CD14-positive monocyte (primary cell): ENCODE data around the gene NENF. TPM values are rescaled to one million over a fixed set of nuclear protein-coding genes. Genes with fewer than 3 reads are reported as not detected.

Experiments used
- DNase-seq, 3 donors: peaks; one replicate each; pipeline ENCODE4 v3.0.0-alpha.2; 2011 to 2022
- H2AFZ ChIP-seq: 2 replicates; pipeline ENCODE4 v1.6.0; 2012; ENCODE audit warnings: mild to moderate bottlenecking, low read depth, low read length, inconsistent platforms; ENCODE audit not compliant: insufficient read depth, poor library complexity, severe bottlenecking
- H3K27ac ChIP-seq, 2 donors: 1 replicate in 1 of 2; 2 replicates in 1 of 2; pipeline ENCODE4 v1.5.1; 2012 to 2013; ENCODE audit warnings: low read length in 2 of 2, control low read depth in 1 of 2, inconsistent platforms in 1 of 2, low read depth in 1 of 2, mild to moderate bottlenecking in 1 of 2
- H3K27me3 ChIP-seq, 2 donors: one replicate each; pipeline versions ENCODE4 v1.6.0 to v1.6.1; 2011 to 2013; ENCODE audit warnings: low read length in 2 of 2; ENCODE audit not compliant: control insufficient read depth in 2 of 2, insufficient read depth in 2 of 2
- H3K36me3 ChIP-seq, 2 donors: replicated peaks in 1 of 2; 1 replicate in 1 of 2; 2 replicates in 1 of 2; pipeline versions ENCODE4 v1.5.1 to v1.6.1; 2012 to 2013; ENCODE audit warnings: low read length in 2 of 2, control low read depth in 1 of 2, inconsistent platforms in 1 of 2, mild to moderate bottlenecking in 1 of 2; ENCODE audit not compliant: insufficient read depth in 2 of 2, control insufficient read depth in 1 of 2
- H3K4me1 ChIP-seq, 2 donors: 1 replicate in 1 of 2; 2 replicates in 1 of 2; pipeline versions ENCODE4 v1.5.1 to v1.6.1; 2012 to 2013; ENCODE audit warnings: low read length in 2 of 2, control low read depth in 1 of 2, inconsistent platforms in 1 of 2, mild to moderate bottlenecking in 1 of 2, moderate library complexity in 1 of 2; ENCODE audit not compliant: insufficient read depth in 2 of 2, control insufficient read depth in 1 of 2
- H3K4me2 ChIP-seq: replicated peaks from 2 replicates; pipeline ENCODE3; 2012; ENCODE audit warnings: low read length, moderate library complexity, mild to moderate bottlenecking; ENCODE audit not compliant: poor library complexity, severe bottlenecking; ENCODE audit errors: extremely low read depth
- H3K4me3 ChIP-seq, 3 experiments: fragments of 200-600 bp in 1 of 3; sonication (generic) in 1 of 3; replicated peaks in 1 of 3; 1 replicate in 2 of 3; 2 replicates in 1 of 3; pipeline ENCODE4 v1.5.1; 2011 to 2013; ENCODE audit warnings: low read length in 3 of 3, mild to moderate bottlenecking in 3 of 3, control low read depth in 2 of 3, low read depth in 2 of 3, inconsistent platforms in 1 of 3, moderate library complexity in 1 of 3
- H3K79me2 ChIP-seq: 2 replicates; pipeline ENCODE4 v1.6.0; 2012; ENCODE audit warnings: mild to moderate bottlenecking, control low read depth, inconsistent platforms, low read length, moderate library complexity; ENCODE audit not compliant: insufficient read depth
- H3K9ac ChIP-seq: 2 replicates; pipeline ENCODE4 v1.6.0; 2017; ENCODE audit warnings: low read length, mild to moderate bottlenecking; ENCODE audit not compliant: insufficient read depth, poor library complexity, severe bottlenecking
- H3K9me3 ChIP-seq, 2 donors: replicated peaks in 1 of 2; 1 replicate in 1 of 2; 2 replicates in 1 of 2; pipeline versions ENCODE4 v1.5.1 to v1.6.1; 2012 to 2013; ENCODE audit warnings: low read length in 2 of 2, control low read depth in 1 of 2; ENCODE audit not compliant: control insufficient read depth in 1 of 2, insufficient read depth in 1 of 2
- H4K20me1 ChIP-seq: 2 replicates; pipeline ENCODE4 v1.6.0; 2012; ENCODE audit warnings: mild to moderate bottlenecking, low read length, control low read depth, moderate library complexity; ENCODE audit not compliant: insufficient read depth
- H3K27ac Mint-ChIP-seq, 7 donors: one replicate each; pipeline ENCODE4 v1.8.0; 2020; ENCODE audit warnings: mild to moderate bottlenecking in 7 of 7, mixed read lengths in 7 of 7, moderate library complexity in 6 of 7, inconsistent platforms in 2 of 7
- H3K27me3 Mint-ChIP-seq, 3 donors: one replicate each; pipeline ENCODE4 v1.8.0; 2021 to 2022; ENCODE audit warnings: low read depth in 3 of 3, mild to moderate bottlenecking in 3 of 3, mixed read lengths in 3 of 3, moderate library complexity in 3 of 3, inconsistent platforms in 1 of 3
- H3K36me3 Mint-ChIP-seq, 2 donors: one replicate each; pipeline ENCODE4 v1.8.0; 2020; ENCODE audit warnings: mixed read lengths in 2 of 2, inconsistent platforms in 1 of 2, mild to moderate bottlenecking in 1 of 2
- H3K4me1 Mint-ChIP-seq: one replicate; pipeline ENCODE4 v1.8.0; 2020; ENCODE audit warnings: mild to moderate bottlenecking, mixed read lengths
- H3K4me3 Mint-ChIP-seq, 2 donors: one replicate each; pipeline ENCODE4 v1.8.0; 2020; ENCODE audit warnings: mild to moderate bottlenecking in 2 of 2, mixed read lengths in 2 of 2, moderate library complexity in 1 of 2
- H3K9me3 Mint-ChIP-seq, 7 donors: one replicate each; pipeline ENCODE4 v1.8.0; 2020 to 2022; ENCODE audit warnings: mixed read lengths in 7 of 7, mild to moderate bottlenecking in 6 of 7, moderate library complexity in 6 of 7, inconsistent platforms in 2 of 7
- WGBS: methylation state at CpG from one replicate; pipeline ENCODE4 v1.1.5; 2013; ENCODE audit warnings: missing lambda C conversion rate; ENCODE audit not compliant: insufficient coverage; 5-methylcytosine and 5-hydroxymethylcytosine counted together
- intact Hi-C, 2 donors: fragments of 100-400 bp; cut with micrococcal nuclease; formaldehyde crosslinking; loops; one replicate each; pipeline versions ENCODE4 v1.15.0 to v1.15.1; 2023
- polyA plus RNA-seq, 3 donors: library from polyadenylated mRNA; depleted of rRNA in 1 of 3; unstranded in 2 of 3; stranded (reverse) in 1 of 3; fragments of 300-500 nt in 2 of 3; fragments of >200 nt in 1 of 3; fragmentation: Illumina TruSeq in 2 of 3; gene quantifications; 1 replicate in 2 of 3; 2 replicates in 1 of 3; pipeline ENCODE4 v1.2.3, GENCODE V29; 2012 to 2021
- TF ChIP-seq, protein P1 (sequence below): fragments of 200-600 bp; IDR thresholded peaks from one replicate; pipeline ENCODE4 v1.8.0; 2022; ENCODE audit warnings: antibody characterized with exemption, mild to moderate bottlenecking

The NENF gene
- polyA plus RNA-seq, 3 donors, result 9.7 to 56.4 (median 42.3) TPM

DNA sequence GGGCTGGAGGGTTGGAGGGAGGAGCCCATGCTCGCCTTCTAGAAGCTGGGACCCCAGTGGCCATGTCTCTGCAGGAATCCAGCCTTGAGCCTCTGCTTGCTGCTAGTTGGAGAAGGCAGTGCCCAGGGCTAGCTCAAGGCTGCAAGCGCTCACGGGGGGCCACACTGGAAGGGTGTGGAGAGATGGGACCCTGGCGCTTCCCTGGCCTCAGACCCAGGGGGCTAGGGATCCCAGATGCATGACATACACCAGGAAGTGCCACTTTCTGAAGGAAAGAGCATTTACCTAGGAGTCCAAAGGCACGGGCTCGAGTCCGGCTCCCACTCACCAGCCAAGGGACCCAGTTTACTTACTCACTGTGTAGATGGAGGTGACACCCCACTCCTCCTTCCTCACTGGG lies 32.6 kb downstream of the NENF start:
- Histone ChIP-seq H3K79me2 (no peaks in the 10 kb centered on the region), H3K4me3 (no peak overlapping the region), H2AFZ (no peak overlapping the region), H3K27ac (no peak overlapping the region), H4K20me1 (no peaks in the 10 kb centered on the region), H3K9me3 (no peaks in the 10 kb centered on the region), H3K4me2 (no peak overlapping the region), H3K36me3 (no peaks in the 10 kb centered on the region), H3K27me3 (no peaks in the 10 kb centered on the region), H3K4me1 (no peaks in the 10 kb centered on the region), H3K9ac (no peak overlapping the region)
- TF ChIP-seq, protein P1, sequence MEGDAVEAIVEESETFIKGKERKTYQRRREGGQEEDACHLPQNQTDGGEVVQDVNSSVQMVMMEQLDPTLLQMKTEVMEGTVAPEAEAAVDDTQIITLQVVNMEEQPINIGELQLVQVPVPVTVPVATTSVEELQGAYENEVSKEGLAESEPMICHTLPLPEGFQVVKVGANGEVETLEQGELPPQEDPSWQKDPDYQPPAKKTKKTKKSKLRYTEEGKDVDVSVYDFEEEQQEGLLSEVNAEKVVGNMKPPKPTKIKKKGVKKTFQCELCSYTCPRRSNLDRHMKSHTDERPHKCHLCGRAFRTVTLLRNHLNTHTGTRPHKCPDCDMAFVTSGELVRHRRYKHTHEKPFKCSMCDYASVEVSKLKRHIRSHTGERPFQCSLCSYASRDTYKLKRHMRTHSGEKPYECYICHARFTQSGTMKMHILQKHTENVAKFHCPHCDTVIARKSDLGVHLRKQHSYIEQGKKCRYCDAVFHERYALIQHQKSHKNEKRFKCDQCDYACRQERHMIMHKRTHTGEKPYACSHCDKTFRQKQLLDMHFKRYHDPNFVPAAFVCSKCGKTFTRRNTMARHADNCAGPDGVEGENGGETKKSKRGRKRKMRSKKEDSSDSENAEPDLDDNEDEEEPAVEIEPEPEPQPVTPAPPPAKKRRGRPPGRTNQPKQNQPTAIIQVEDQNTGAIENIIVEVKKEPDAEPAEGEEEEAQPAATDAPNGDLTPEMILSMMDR, result no peak
- DNase-seq, result no peak
- no peak overlapping the region for H3K27ac Mint-ChIP-seq
- intact Hi-C loops, result no loop called here
- 96% methylated on average over 3 of the region's 7 CpGs for WGBS
- peaks cover 3 to 7% (median 4%) of the 10 kb centered on the region in 3 donors for H3K27me3 Mint-ChIP-seq
- H3K4me3 Mint-ChIP-seq, result no peak overlapping the region
- no peaks in the 10 kb centered on the region for H3K4me1 Mint-ChIP-seq
- H3K9me3 Mint-ChIP-seq, result no peaks in the 10 kb centered on the region
- H3K36me3 Mint-ChIP-seq, result no peaks in the 10 kb centered on the region

DNA sequence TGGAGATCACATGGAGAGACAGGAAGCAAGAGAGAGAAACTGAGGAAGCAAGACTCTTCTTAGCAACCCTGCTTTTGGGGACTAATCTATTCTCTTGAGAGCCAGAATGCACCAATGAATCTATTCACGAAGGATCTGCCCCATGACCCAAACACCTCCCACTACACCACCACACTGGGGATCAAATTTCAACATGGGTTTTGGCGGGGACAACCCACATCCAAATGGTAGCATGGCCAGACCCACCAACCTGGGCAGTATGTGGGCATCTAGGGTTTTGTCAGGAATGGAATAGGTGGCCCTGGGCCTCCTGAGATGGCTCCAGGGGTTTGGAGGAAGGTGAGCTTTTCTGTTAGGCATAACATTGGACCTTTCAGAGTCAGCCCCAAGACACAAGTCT lies 33.7 kb downstream of the NENF start:
- Histone ChIP-seq H3K9ac (no peak overlapping the region), H3K4me1 (no peaks in the 10 kb centered on the region), H3K27ac (no peak overlapping the region), H3K79me2 (no peaks in the 10 kb centered on the region), H2AFZ (no peak overlapping the region), H3K27me3 (no peaks in the 10 kb centered on the region), H3K9me3 (no peaks in the 10 kb centered on the region), H3K36me3 (no peaks in the 10 kb centered on the region), H3K4me3 (no peak overlapping the region), H3K4me2 (no peak overlapping the region), H4K20me1 (no peaks in the 10 kb centered on the region)
- Mint-ChIP-seq H3K4me1 (no peaks in the 10 kb centered on the region), H3K27ac (no peak overlapping the region), H3K9me3 (no peaks in the 10 kb centered on the region), H3K27me3 (peaks cover 3 to 10% (median 4%) of the 10 kb centered on the region in 3 donors), H3K36me3 (no peaks in the 10 kb centered on the region), H3K4me3 (no peak overlapping the region)
- intact Hi-C loops, result no loop called here
- DNase-seq, result no peak
- WGBS, result no CpG with 5 or more reads among the region's 2 CpGs
- TF ChIP-seq, protein P1, result no peak
